NT2/D1 (cell line): ENCODE results near the gene SPCS2.

Experiments used
- SUZ12 ChIP-seq: IDR thresholded peaks from 2 replicates; pipeline ENCODE4 v1.6.1; 2011; ENCODE audit not compliant: insufficient read length, insufficient read depth; ENCODE audit errors: extremely low read depth
- YY1 ChIP-seq: IDR thresholded peaks from 2 replicates; pipeline ENCODE4 v1.6.1; 2011; ENCODE audit not compliant: insufficient read length, insufficient read depth
- ZNF274 ChIP-seq: IDR thresholded peaks from 2 replicates; pipeline ENCODE4 v1.6.1; 2011; ENCODE audit warnings: mild to moderate bottlenecking, low read depth, low read length

DNA sequence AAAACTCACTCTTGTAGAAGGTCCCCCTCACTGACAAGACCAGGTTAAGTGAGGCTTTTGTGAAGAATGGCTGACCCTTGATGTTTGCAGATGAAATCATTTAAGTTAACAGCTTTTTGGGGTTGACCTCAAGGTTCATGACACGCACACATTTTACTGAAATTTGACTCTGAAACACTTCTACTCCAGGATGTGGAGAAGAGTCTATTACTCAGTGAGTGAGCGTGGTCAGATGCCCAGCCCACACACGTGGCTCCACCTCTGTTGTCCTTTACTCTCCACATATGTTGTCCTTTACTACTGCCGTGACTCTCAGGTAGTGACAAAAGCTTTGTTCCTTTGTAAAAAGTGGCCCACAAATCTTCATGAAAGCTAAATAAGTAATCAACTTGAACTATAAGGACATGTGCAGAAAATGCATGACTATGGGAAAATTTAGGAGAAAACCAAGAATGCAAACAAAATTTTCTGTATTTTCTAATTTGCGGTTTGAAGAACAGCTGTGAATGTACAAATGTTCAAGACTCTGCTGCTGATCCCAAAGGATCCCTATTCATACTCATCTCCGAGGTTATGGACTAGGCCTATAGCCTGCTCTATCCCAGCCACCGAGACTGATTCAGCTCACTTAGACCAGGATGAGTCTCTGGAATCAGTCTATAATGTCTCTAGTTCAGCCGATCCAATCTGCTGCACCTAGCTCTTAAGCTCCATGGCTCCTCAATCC lies 22.6 kb upstream of the SPCS2 start:
- no peak for TF ChIP-seq ZNF274
- no peak for TF ChIP-seq SUZ12
- TF ChIP-seq YY1: no peak
